HS-27A (cell line): ENCODE measurements around the gene CRTAC1.

ENCODE experiments used
- DNase-seq: peaks from one replicate; pipeline ENCODE4 v3.0.0-alpha.2; 2012; ENCODE audit warnings: low read depth, missing footprints

CRTAC1 gene

GRCh38 chr10:97974526-97975525 is 55.6 kb downstream of the CRTAC1 start:
- no peak for DNase-seq

DNA sequence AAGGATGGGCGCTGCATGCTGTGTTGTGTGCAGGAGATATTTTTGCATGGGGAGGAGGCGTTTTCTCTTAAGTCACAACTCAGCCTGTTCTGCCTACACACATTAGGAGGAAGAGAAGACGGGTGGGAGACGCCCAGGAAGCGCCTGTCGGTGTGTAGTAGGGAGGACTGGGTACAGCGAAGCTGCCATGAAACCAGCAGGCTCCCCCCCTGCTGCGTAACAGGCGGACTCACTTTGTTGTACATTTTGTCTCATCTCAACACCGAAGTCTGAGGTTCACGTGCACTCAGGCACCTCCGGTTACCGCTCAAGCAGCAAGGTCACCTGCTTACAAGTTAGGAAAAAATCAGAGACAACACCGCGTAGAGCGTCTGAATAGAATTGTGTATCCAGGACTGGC is 56.3 kb downstream of the CRTAC1 start:
- no peak for DNase-seq

DNA sequence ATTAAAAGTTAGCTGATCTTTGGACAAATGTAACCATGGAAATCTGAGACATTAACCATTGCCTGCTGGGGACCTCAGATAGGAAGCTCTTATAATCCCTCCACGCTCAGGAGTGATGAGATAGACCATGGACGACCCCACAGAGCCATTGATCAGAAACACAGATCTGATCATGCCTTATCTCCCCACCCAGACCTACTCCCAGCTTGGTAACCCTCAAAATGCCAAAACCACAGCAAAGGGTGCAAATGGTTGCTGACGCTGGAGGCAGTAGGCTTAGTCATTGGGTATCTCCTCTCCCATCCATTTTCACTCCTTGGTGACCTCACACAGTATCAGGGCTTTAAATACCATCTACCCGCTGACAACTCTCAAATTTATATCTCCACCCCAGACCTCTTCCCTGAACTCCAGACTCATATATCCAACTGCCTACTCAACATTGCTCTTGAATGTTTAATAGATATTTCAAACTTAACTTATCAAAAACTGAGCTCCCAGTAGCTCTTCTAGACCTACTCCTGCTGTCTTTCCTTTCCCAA is 60.8 kb downstream of the CRTAC1 start:
- DNase-seq, result no peak

GRCh38 chr10:97964748-97965147 is 65.7 kb downstream of the CRTAC1 start:
- DNase-seq, result no peak

- DNase-seq, result no peak
These were observed 68.5 kb downstream of the CRTAC1 start for GRCh38 chr10:97961945-97962344.

DNA sequence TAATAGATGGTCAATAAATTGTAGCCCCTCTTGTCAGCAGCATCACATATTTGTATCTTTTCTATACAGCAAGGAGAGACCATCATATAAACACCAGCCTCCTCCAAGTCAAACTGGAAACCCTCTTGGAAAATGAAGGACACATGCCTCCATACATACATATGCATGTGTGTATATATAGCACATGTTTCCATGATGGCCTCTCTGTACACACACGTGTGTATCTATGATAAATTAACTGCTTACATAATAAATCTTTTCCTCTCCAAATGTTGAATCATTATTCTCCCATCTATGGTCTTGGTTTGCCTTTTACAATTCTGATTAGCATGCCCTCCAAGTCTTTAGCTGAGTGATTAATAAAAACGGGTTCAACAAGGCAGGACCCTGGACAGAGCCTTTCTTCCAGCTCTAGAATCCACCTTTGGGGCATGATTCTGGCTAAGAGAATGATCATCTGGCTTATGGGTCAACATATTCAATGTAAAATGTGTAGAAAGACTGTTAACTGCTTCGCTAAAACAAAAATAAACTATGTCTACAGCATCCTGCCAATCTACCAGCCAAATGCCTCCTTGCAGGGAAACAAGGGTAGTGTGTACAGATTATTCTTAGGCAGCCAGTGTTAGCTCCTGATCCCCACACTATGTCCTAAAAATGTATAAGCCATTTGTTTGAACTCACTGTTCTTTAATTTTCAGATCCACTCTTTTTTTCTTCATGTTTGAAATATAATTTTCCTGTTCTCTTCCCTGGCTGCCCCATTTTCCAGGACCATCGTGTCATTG is 70.0 kb downstream of the CRTAC1 start:
- no peak for DNase-seq

GRCh38 chr10:97949462-97949861 is 81.0 kb downstream of the CRTAC1 start:
- DNase-seq, result no peak

- DNase-seq, result no peak
These were observed 81.6 kb downstream of the CRTAC1 start for GRCh38 chr10:97948822-97949221.

DNA sequence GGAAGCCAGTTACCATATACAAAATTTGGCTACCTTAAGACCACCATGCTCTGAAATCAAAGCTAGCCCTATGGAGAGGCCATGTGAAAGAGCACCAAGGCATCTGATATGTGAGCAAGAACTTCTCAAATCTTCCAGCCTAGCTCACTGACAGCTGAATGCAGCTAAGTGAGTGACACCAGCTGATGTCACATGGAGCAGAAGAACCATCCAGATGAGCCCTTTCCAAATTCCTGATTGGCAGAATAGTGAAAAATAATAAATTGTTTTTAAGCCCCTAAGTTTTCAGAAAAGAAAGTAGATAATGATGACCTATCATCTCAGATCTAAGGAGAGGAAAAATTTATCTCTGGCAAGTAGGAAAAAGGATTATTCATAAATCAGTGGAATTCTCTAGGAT is 85.6 kb downstream of the CRTAC1 start:
- DNase-seq, result no peak

DNA sequence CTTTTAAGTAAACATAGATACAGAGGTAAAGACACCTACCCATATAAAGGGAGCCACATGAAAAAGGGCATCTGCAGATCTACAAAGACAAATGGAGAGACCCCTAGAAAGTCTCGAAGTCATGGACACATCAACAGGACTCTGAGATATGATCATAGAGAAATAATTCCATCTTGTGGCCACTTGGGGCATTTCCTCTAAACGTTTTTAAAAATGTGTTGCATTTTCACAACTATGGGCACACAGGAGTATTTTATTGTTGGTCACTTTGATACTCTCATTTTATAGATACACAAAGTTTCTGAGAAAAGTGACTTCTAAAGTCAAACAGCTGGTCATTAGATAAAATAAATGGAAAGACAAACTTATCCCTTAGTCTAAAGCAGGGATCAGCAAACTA is 87.1 kb downstream of the CRTAC1 start:
- DNase-seq, result no peak

- no peak for DNase-seq
These were observed 89.9 kb downstream of the CRTAC1 start for GRCh38 chr10:97940534-97940933.

- DNase-seq, result no peak
These were observed 90.9 kb downstream of the CRTAC1 start for GRCh38 chr10:97939446-97939990.

- no peak for DNase-seq
These were observed 92.5 kb downstream of the CRTAC1 start for GRCh38 chr10:97937928-97938327.

DNA sequence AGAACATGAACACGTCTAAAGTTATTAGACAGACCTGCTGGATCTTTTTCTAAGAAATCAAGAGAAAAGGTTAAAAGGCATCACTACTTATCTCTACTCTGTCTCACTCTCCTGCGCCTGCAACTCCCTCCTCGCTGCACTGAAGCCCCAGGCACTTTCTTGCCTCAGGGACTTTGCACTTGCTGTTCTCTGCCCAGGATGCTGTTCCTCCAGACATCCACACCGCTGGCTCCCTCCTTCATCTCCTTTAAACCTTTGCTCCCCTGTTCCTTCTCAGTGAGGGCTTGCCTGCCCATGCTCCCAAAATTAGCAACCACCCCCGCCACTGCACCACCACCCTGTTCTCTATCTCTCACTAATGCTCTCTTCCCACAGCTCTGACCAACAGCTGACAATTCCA is 93.4 kb downstream of the CRTAC1 start:
- no peak for DNase-seq

DNA sequence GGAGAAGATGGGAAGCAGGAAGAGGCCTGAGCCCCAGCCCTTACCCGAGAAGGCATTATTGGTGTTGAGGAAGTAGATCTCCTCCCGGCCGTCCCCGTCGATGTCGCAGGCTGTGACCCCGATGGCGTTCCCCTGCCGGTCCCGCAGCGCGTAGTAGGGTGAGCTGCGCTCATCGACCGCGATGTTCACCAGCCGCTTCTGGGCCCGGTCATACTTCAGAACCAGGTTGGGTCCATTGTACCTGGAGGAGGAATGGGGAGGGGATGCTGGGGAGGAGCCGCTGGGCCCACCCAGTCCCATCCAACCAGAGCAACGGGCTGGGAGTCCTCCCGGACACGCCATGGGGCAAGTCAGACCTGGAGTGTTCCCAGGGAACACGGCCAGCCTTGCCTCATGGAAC is 94.3 kb downstream of the CRTAC1 start:
- no peak for DNase-seq

- DNase-seq, result no peak
These were observed 97.4 kb downstream of the CRTAC1 start for GRCh38 chr10:97932932-97933530.

GRCh38 chr10:97931041-97931440 is 99.4 kb downstream of the CRTAC1 start:
- DNase-seq, result no peak

DNA sequence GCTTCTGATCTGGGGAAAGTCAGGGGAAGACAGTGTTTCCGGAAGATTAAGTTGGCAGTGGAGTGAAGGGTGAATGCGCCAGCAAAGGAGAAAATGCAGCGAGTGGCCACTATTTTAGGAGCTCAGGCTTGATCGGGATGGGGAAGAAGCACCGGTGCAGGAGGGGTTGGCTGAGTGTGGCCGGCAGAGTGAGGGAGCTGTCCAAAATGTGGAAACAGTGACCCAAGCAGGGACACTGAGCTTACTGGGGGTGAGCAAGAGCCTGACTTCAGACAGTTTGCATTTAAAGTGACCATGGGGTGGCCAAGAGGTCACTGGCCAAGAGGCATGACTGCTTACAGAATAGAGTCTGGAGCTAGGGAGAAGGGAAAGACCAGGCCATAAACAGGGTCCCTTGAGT is 101.5 kb downstream of the CRTAC1 start:
- no peak for DNase-seq

GRCh38 chr10:97927622-97928021 is 102.8 kb downstream of the CRTAC1 start:
- no peak for DNase-seq

DNA sequence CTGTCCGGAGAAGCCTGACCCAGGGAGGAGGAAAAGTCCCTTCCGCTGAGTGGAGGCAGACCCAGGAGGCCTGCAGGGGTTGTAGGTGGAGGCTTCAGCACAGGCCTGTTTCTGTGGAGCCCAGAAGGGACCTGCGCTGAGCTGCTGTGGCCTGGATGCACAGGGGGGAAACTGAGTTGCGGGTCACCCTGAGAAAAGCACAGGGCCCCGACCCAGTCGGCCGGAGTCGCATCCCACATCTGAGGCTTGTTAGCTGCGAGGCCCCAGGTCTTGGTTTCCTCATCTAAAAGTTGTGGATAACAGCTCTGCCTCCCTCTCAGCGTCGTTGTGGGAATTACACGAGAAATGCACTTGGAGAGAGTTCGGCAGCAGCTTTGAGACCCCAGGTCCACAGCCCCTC is 104.4 kb downstream of the CRTAC1 start:
- DNase-seq, result no peak

- no peak for DNase-seq
These were observed 105.0 kb downstream of the CRTAC1 start for GRCh38 chr10:97925308-97925938.

DNA sequence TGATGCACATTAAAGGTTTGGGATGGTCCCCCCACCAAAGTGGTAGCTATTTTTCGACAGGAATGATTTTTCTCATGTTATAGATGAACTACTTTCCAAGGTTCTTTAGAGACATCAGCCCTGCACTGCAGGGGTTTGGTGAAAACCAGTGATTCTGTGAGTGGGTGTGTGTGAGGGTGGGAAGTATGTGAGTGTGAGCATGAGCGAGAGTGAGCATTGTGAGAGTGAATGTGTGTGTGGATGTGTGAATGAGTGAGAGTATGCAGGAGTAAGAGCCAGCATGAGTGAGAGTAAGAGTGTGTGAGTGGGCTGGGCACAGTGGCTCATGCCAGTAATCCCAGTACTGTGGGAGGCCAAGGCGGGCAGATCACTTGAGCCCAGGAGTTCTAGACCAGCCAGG is 105.7 kb downstream of the CRTAC1 start:
- DNase-seq, result no peak
